H1 (cell line): Measurements from ENCODE around the gene SIK2. TPM values are rescaled to one million over a fixed set of nuclear protein-coding genes. Genes with fewer than 3 reads are reported as not detected.

Experiments used
- CTCF ChIA-PET: fragments of 300-600 bp; sonication (Branson Sonifier 250); formaldehyde crosslinking; loops from one replicate; lab custom pipeline; 2021; ENCODE audit not compliant: partially characterized antibody; lab: Charles Lee
- POLR2A ChIA-PET: fragments of 300-600 bp; sonication (Branson Sonifier 250); formaldehyde crosslinking; loops from one replicate; lab custom pipeline; 2021; ENCODE audit warnings: inconsistent platforms; ENCODE audit not compliant: partially characterized antibody; lab: Charles Lee
- DNase-seq, 2 experiments: peaks; one replicate each; pipeline versions ENCODE4 v3.0.0 to v3.0.0-alpha.2; 2010 to 2022; ENCODE audit warnings: low spot score in 2 of 2, low read depth in 1 of 2, mixed read lengths in 1 of 2
- FAIRE-seq: peaks from 2 replicates; lab custom pipeline; 2011; peaks lifted over from hg19 to GRCh38; lab: Jason Lieb, UNC
- H2AFZ ChIP-seq: 2 replicates; pipeline ENCODE4 v1.8.1; 2012; ENCODE audit warnings: low read length, inconsistent platforms
- H2AK5ac ChIP-seq: 2 replicates; pipeline ENCODE4 v1.6.1; 2013; ENCODE audit warnings: low read depth, low read length
- H2BK120ac ChIP-seq: replicated peaks from 2 replicates; pipeline ENCODE3; 2013; ENCODE audit warnings: low read depth, low read length, inconsistent platforms
- H2BK12ac ChIP-seq: 2 replicates; pipeline ENCODE4 v1.6.1; 2013; ENCODE audit warnings: low read depth, low read length
- H2BK15ac ChIP-seq: 2 replicates; pipeline ENCODE4 v1.6.1; 2013; ENCODE audit warnings: low read length
- H2BK20ac ChIP-seq: 2 replicates; pipeline ENCODE4 v1.6.1; 2013; ENCODE audit warnings: low read length
- H2BK5ac ChIP-seq: 2 replicates; pipeline ENCODE4 v1.6.1; 2013; ENCODE audit warnings: low read depth, low read length
- H3K14ac ChIP-seq: 2 replicates; pipeline ENCODE4 v1.6.1; 2013; ENCODE audit warnings: inconsistent platforms; ENCODE audit not compliant: insufficient read length
- H3K18ac ChIP-seq: 2 replicates; pipeline ENCODE4 v1.6.1; 2013; ENCODE audit warnings: low read length; ENCODE audit errors: extremely low read depth
- H3K23ac ChIP-seq: 2 replicates; pipeline ENCODE4 v1.6.1; 2013; ENCODE audit warnings: inconsistent platforms; ENCODE audit not compliant: insufficient read length
- H3K23me2 ChIP-seq: 2 replicates; pipeline ENCODE4 v1.6.1; 2013; ENCODE audit warnings: low read depth, low read length
- H3K27ac ChIP-seq: 2 replicates; pipeline ENCODE4 v1.6.1; 2011; ENCODE audit warnings: low read depth, low read length, inconsistent platforms
- H3K27me3 ChIP-seq, 4 experiments: replicated peaks in 1 of 4; 1 replicate in 1 of 4; 2 replicates in 3 of 4; pipeline versions ENCODE4 v1.6.1 to v1.8.1; 2011 to 2013; ENCODE audit warnings: low read length in 3 of 4, mild to moderate bottlenecking in 3 of 4, inconsistent platforms in 2 of 4, mixed read lengths in 2 of 4, moderate library complexity in 1 of 4; ENCODE audit not compliant: control insufficient read depth in 3 of 4, insufficient read depth in 3 of 4; ENCODE audit errors: extremely low read depth in 1 of 4
- H3K36me3 ChIP-seq, 4 experiments: 2 replicates each; pipeline versions ENCODE4 v1.6.1 to v1.8.1; 2011 to 2013; ENCODE audit warnings: mild to moderate bottlenecking in 4 of 4, low read length in 3 of 4, moderate library complexity in 2 of 4, control low read depth in 1 of 4, inconsistent platforms in 1 of 4; ENCODE audit not compliant: insufficient read depth in 4 of 4, control insufficient read depth in 2 of 4
- H3K4ac ChIP-seq: replicated peaks from 2 replicates; pipeline ENCODE3; 2013; ENCODE audit warnings: low read length, low read depth, mixed read lengths, inconsistent platforms; ENCODE audit not compliant: insufficient read length
- H3K4me1 ChIP-seq, 4 experiments: replicated peaks in 1 of 4; 1 replicate in 1 of 4; 2 replicates in 3 of 4; pipeline versions ENCODE4 v1.6.1 to v1.8.1; 2011 to 2013; ENCODE audit warnings: low read length in 3 of 4, inconsistent platforms in 2 of 4, mixed read lengths in 1 of 4; ENCODE audit not compliant: insufficient read depth in 4 of 4, control insufficient read depth in 3 of 4
- H3K4me2 ChIP-seq, 2 experiments: 2 replicates each; pipeline versions ENCODE4 v1.6.1 to v1.8.1; 2011 to 2013; ENCODE audit warnings: low read depth in 2 of 2, low read length in 2 of 2, control low read depth in 1 of 2, inconsistent platforms in 1 of 2, mild to moderate bottlenecking in 1 of 2; ENCODE audit not compliant: insufficient read depth in 1 of 2
- H3K4me3 ChIP-seq, 4 experiments: fragments of 200-600, 300-600 bp in 1 of 4; sonication (generic), shearing (Covaris generic), sonication (Bioruptor Twin) in 1 of 4; 2 replicates each; pipeline versions ENCODE4 v1.5.1 to v1.8.1; 2011 to 2016; ENCODE audit warnings: low read length in 4 of 4, low read depth in 3 of 4, control low read depth in 2 of 4, inconsistent platforms in 2 of 4, mild to moderate bottlenecking in 2 of 4, mixed read lengths in 1 of 4, moderate library complexity in 1 of 4; ENCODE audit not compliant: insufficient read depth in 2 of 4; ENCODE audit errors: extremely low read depth in 1 of 4
- H3K56ac ChIP-seq: replicated peaks from 2 replicates; pipeline ENCODE3; 2013; ENCODE audit warnings: low read depth, mild to moderate bottlenecking, mixed read lengths, low read length, inconsistent platforms; ENCODE audit not compliant: insufficient read length
- H3K79me1 ChIP-seq: 2 replicates; pipeline ENCODE4 v1.6.1; 2013; ENCODE audit warnings: low read depth, low read length, control low read depth
- H3K79me2 ChIP-seq, 2 experiments: 2 replicates each; pipeline versions ENCODE4 v1.6.1 to v1.8.1; 2012 to 2013; ENCODE audit warnings: low read length in 2 of 2, mild to moderate bottlenecking in 2 of 2, inconsistent platforms in 1 of 2; ENCODE audit not compliant: insufficient read depth in 2 of 2, control insufficient read depth in 1 of 2
- H3K9ac ChIP-seq, 4 experiments: replicated peaks in 1 of 4; 1 replicate in 1 of 4; 2 replicates in 3 of 4; pipeline versions ENCODE4 v1.6.1 to v1.8.1; 2011 to 2013; ENCODE audit warnings: low read depth in 3 of 4, low read length in 3 of 4, control low read depth in 2 of 4, mild to moderate bottlenecking in 2 of 4, moderate library complexity in 2 of 4, inconsistent platforms in 1 of 4; ENCODE audit errors: extremely low read depth in 1 of 4
- H3K9me3 ChIP-seq, 2 experiments: 2 replicates each; pipeline versions ENCODE4 v1.6.1 to v1.8.1; 2012 to 2013; ENCODE audit warnings: mild to moderate bottlenecking in 2 of 2, moderate library complexity in 2 of 2, control low read depth in 1 of 2, inconsistent platforms in 1 of 2, low read depth in 1 of 2, low read length in 1 of 2, mixed read lengths in 1 of 2; ENCODE audit not compliant: insufficient read depth in 2 of 2
- H4K20me1 ChIP-seq, 2 experiments: replicated peaks in 1 of 2; 2 replicates each; pipeline versions ENCODE3 to v1.8.1; 2011 to 2013; ENCODE audit warnings: inconsistent platforms in 2 of 2, low read length in 2 of 2, mild to moderate bottlenecking in 1 of 2; ENCODE audit not compliant: insufficient read depth in 2 of 2, control insufficient read depth in 1 of 2
- H4K5ac ChIP-seq: 2 replicates; pipeline ENCODE4 v1.6.1; 2013; ENCODE audit warnings: low read length, low read depth, mixed read lengths, inconsistent platforms; ENCODE audit not compliant: insufficient read length
- H4K8ac ChIP-seq: 2 replicates; pipeline ENCODE4 v1.8.0; 2013; ENCODE audit warnings: mild to moderate bottlenecking, moderate library complexity, low read length, inconsistent platforms; ENCODE audit not compliant: insufficient read depth; ENCODE audit errors: extremely low read depth
- H4K91ac ChIP-seq: replicated peaks from 2 replicates; pipeline ENCODE3; 2013; ENCODE audit warnings: low read length, mixed read lengths, inconsistent platforms; ENCODE audit not compliant: insufficient read length
- HDAC6 ChIP-seq: IDR thresholded peaks from one replicate; pipeline ENCODE4 v1.7.1; 2012; ENCODE audit warnings: low read depth, mild to moderate bottlenecking, inconsistent platforms, low read length, moderate library complexity
- POLR2A ChIP-seq, 2 experiments: IDR thresholded peaks; 1 replicate in 1 of 2; 2 replicates in 1 of 2; pipeline ENCODE4 v1.6.1; 2011; ENCODE audit warnings: low read depth in 2 of 2, low read length in 2 of 2, mild to moderate bottlenecking in 2 of 2; ENCODE audit errors: control extremely low read depth in 1 of 2
- WGBS, 2 experiments: shearing (Covaris generic) in 1 of 2; methylation state at CpG; one replicate each; pipeline versions ENCODE4 v1.1.6 to v1.1.7; 2013 to 2015; ENCODE audit warnings: low lambda C conversion rate in 2 of 2, mixed read lengths in 2 of 2, inconsistent platforms in 1 of 2, low coverage in 1 of 2, missing lambda C conversion rate in 1 of 2; ENCODE audit not compliant: insufficient replicate concordance in 2 of 2, insufficient coverage in 1 of 2, insufficient read length in 1 of 2; ENCODE audit errors: extremely low coverage in 1 of 2, missing lambda C conversion rate in 1 of 2; 5-methylcytosine and 5-hydroxymethylcytosine counted together
- polyA plus RNA-seq, 7 experiments: library from polyadenylated mRNA; depleted of rRNA in 3 of 7; stranded (reverse) in 5 of 7; unstranded in 2 of 7; fragments of >200 nt in 5 of 7; fragments of 200-250 nt in 2 of 7; gene quantifications; 1 replicate in 5 of 7; 2 replicates in 1 of 7; 4 replicates in 1 of 7; pipeline versions ENCODE4 v1.2.1 to v1.2.3, GENCODE V29; 2011 to 2013; ENCODE audit warnings: missing spikeins in 2 of 7, mixed read lengths in 2 of 7
- total RNA-seq: library from RNA; stranded (reverse); fragmentation: NEBNext Ultra II Directional; extraction: Animal tissue kit (Norgen Biotek cat#: 25700); gene quantifications from 2 replicates; pipeline ENCODE4 v1.2.1, GENCODE V29; 2021

SIK2 gene
- total and polyA plus RNA-seq, 2 of the 8 experiments (the other 6 are each of a cell fraction or from before 2014, with no cell fraction given) = 8.8 to 11.2 TPM

DNA sequence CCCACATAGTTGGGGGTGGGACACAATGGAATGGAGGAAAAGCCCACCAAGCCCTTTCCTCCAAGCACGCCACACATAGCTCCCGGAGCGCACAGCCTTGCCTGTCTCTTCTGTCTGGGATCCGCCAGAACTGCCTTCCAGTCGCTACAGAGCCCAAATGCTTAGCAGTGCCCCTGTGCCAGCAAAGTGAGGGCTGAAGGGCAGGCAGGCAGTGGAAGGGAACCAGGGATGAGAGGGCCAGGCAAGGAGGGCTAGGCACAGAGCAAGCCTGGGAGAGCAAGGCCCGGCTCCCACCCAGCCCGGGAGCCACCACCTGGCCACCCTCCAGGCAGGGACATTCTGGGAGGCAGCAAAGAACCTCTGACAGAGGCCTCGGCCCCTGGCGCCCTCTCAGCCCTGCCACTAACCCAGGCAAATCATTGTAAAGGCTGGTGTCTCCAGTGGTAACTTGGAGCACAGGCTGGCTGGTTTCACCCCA is 131.4 kb downstream of the SIK2 start:
- POLR2A ChIA-PET = interaction anchor here (0.6 to 3.3 kb wide), 7 partner anchors 10 to 37 kb away, joined by 3 to 12 read pairs (median 5); partner anchors contain the start of gene PPP2R1B
- WGBS, 2 experiments = 84% methylated on average over 9 of the region's 9 CpGs; no CpG with 5 or more reads in 1 of the 2 experiments
- no peak overlapping the region for H3K56ac ChIP-seq

More for the DNA sequence above, 131.4 kb downstream of the SIK2 start:
- no peak overlapping the region for H3K4me2 ChIP-seq
- H3K23me2 ChIP-seq = no peaks in the 10 kb centered on the region
- H4K20me1 ChIP-seq = peaks cover 1 to 4% of the 10 kb centered on the region in 2 experiments
- CTCF ChIA-PET = interaction anchor here (0.5 to 3.3 kb wide), 13 partner anchors 9 to 167 kb away, joined by 3 to 20 read pairs (median 4); no protein-coding TSS in a partner anchor
- no peak overlapping the region for H3K9ac ChIP-seq
- TF ChIP-seq POLR2A (IDR thresholded peaks at IDR 0.05; ENCODE audit: control extremely low read depth in 1 of 2, low read depth in 2 of 2, low read length in 2 of 2) = 0 out of 3 replicates have a peak, but pooled peaks of 1 of the 2 experiments have one; percentile 20
- TF ChIP-seq HDAC6 = no peak
- 0 out of 8 replicates have a peak, but pooled peaks cover 0 to 3% (median 0%) of the 10 kb centered on the region in 4 experiments for H3K36me3 ChIP-seq
- no peak overlapping the region for H2BK120ac ChIP-seq
- no peak overlapping the region for H2AFZ ChIP-seq
- no peak for FAIRE-seq
- H3K9me3 ChIP-seq = no peaks in the 10 kb centered on the region
- H3K4me1 ChIP-seq = peaks cover 0 to 19% (median 5%) of the 10 kb centered on the region in 4 experiments; a peak in 6 of 7 replicates
- H3K18ac ChIP-seq = no peak overlapping the region
- no peak overlapping the region for H2AK5ac ChIP-seq
- H3K27ac ChIP-seq = no peak overlapping the region
- no peak overlapping the region for H3K23ac ChIP-seq
- H4K91ac ChIP-seq = no peak overlapping the region
- H2BK12ac ChIP-seq = 0 out of 2 replicates have a peak overlapping the region, but pooled peaks have one; percentile 3
- 0 out of 2 replicates have a peak, but pooled peaks cover 5% of the 10 kb centered on the region for H3K79me1 ChIP-seq
- peak overlapping the region; percentile 58; the same call in 1 of the 2 replicates for H4K8ac ChIP-seq
- no peak overlapping the region for H3K4me3 ChIP-seq
- H4K5ac ChIP-seq = no peak overlapping the region
- H2BK5ac ChIP-seq = no peak overlapping the region
- no peak overlapping the region for H2BK15ac ChIP-seq
- H3K4ac ChIP-seq = no peak overlapping the region
- no peak for DNase-seq
- no peaks in the 10 kb centered on the region for H3K79me2 ChIP-seq
- no peaks in the 10 kb centered on the region for H3K27me3 ChIP-seq
- H3K14ac ChIP-seq = no peak overlapping the region
- H2BK20ac ChIP-seq = no peak overlapping the region
